Right lobe of liver (tissue), 6 donors: ENCODE measurements around the gene CASZ1. TPM values are rescaled to one million over a fixed set of nuclear protein-coding genes. Genes with fewer than 3 reads are reported as not detected.

ENCODE experiments used
- ATAC-seq, 4 donors: fragments of 200-7000 bp; cut with Tn5 transposase; one replicate each; pipeline ENCODE4 v1.9.1; 2020; ENCODE audit warnings: mild to moderate bottlenecking in 4 of 4, moderate library complexity in 4 of 4
- DNase-seq, 3 donors: peaks; one replicate each; pipeline ENCODE4 v3.0.0-alpha.2; 2020
- H3K27ac ChIP-seq, 3 donors: fragments of 200-600 bp; one replicate each; pipeline ENCODE4 v1.8.0; 2022
- H3K27me3 ChIP-seq, 2 donors: fragments of 200-600 bp; one replicate each; pipeline ENCODE4 v1.8.0; 2022
- H3K36me3 ChIP-seq, 4 donors: fragments of 200-600 bp; sonication (generic) in 1 of 4; one replicate each; pipeline versions ENCODE4 v1.5.1 to v1.8.0; 2017 to 2022; ENCODE audit warnings: control low read depth in 1 of 4
- H3K4me1 ChIP-seq, 4 donors: fragments of 200-600 bp; sonication (generic) in 1 of 4; one replicate each; pipeline versions ENCODE4 v1.5.1 to v1.8.0; 2017 to 2022; ENCODE audit warnings: control low read depth in 1 of 4
- H3K4me3 ChIP-seq, 3 donors: fragments of 200-600 bp; one replicate each; pipeline ENCODE4 v1.8.0; 2022
- H3K9me3 ChIP-seq, 4 donors: fragments of 200-600 bp; sonication (generic) in 1 of 4; one replicate each; pipeline versions ENCODE4 v1.5.1 to v1.8.0; 2017 to 2022; ENCODE audit warnings: control low read depth in 1 of 4
- CTCF ChIP-seq, 4 donors: fragments of 200-600 bp in 3 of 4; fragments of 450-650 bp in 1 of 4; IDR thresholded peaks; one replicate each; pipeline versions ENCODE4 v1.5.1 to v1.8.0; 2016 to 2022; ENCODE audit warnings: antibody characterized with exemption in 4 of 4, mild to moderate bottlenecking in 2 of 4
- POLR2A ChIP-seq: fragments of 450-650 bp; IDR thresholded peaks from one replicate; pipeline ENCODE4 v1.6.1; 2017; ENCODE audit warnings: antibody characterized with exemption, mild to moderate bottlenecking
- WGBS: methylation state at CpG from one replicate; pipeline ENCODE4 v1.1.6; 2018; ENCODE audit warnings: low coverage, low lambda C conversion rate; ENCODE audit not compliant: insufficient coverage; ENCODE audit errors: missing lambda C conversion rate; 5-methylcytosine and 5-hydroxymethylcytosine counted together
- intact Hi-C, 2 donors: fragments of 100-400 bp; cut with DNase I; formaldehyde crosslinking; loops; one replicate each; pipeline versions ENCODE4 v1.11.2 to v1.14.1; 2022
- total RNA-seq, 6 experiments: library from RNA; depleted of rRNA in 2 of 6; stranded (reverse); fragments of >200 nt in 2 of 6; fragmentation: NEBNext Ultra II Directional in 3 of 6; extraction: Animal tissue kit (Norgen Biotek cat#: 25700) in 3 of 6; gene quantifications; one replicate each; pipeline versions ENCODE4 v1.1.0 to v1.2.4, GENCODE V29; 2016 to 2023
- donor health status: DM: no; HTN: yes; CAD: no.
- donor health status: DM: no; HTN: no; CAD: no.
- donor health status: DM: no; HTN: no; CAD: no.
- donor health status: DM: no; HTN: yes; CAD: no.
- donor health status: DM: no; HTN: yes; CAD: no.

The CASZ1 gene
- total RNA-seq, 6 experiments from 2014 or later, result 3.1 to 10.1 (median 5.3) TPM

- Histone ChIP-seq H3K4me3 (no peak overlapping the region), H3K27ac (no peak overlapping the region), H3K36me3 (no peaks in the 10 kb centered on the region)
Measured at GRCh38 chr1:10733474-10734366, 62.7 kb downstream of the CASZ1 start.

GRCh38 chr1:10730985-10731384 lies 65.5 kb downstream of the CASZ1 start:
- Histone ChIP-seq H3K27me3 (no peaks in the 10 kb centered on the region), H3K27ac (no peak overlapping the region), H3K36me3 (no peaks in the 10 kb centered on the region), H3K4me3 (no peak overlapping the region), H3K9me3 (no peaks in the 10 kb centered on the region), H3K4me1 (no peaks in the 10 kb centered on the region)
- TF ChIP-seq POLR2A, result no peak
- peak in 1 of 4 donors; percentile 74 for ATAC-seq
- DNase-seq, result no peak
- intact Hi-C loops, result no loop called here
- 89% methylated on average over 5 of the region's 7 CpGs for WGBS

More at GRCh38 chr1:10733474-10734366, 62.7 kb downstream of the CASZ1 start:
- H3K27me3 ChIP-seq, result no peaks in the 10 kb centered on the region
- no peaks in the 10 kb centered on the region for H3K4me1 ChIP-seq
- 66% methylated on average over 4 of the region's 11 CpGs for WGBS
- no peak for DNase-seq
- ATAC-seq, result no peak
- intact Hi-C loops, result no loop called here
- H3K9me3 ChIP-seq, result no peaks in the 10 kb centered on the region
- no peak for TF ChIP-seq CTCF (IDR thresholded peaks at IDR 0.05)
- TF ChIP-seq POLR2A, result no peak

- 74% methylated on average over 6 of the region's 31 CpGs for WGBS
- Histone ChIP-seq H3K4me3 (no peak overlapping the region), H3K36me3 (no peaks in the 10 kb centered on the region), H3K27ac (no peak overlapping the region), H3K27me3 (no peaks in the 10 kb centered on the region), H3K9me3 (no peaks in the 10 kb centered on the region), H3K4me1 (peaks cover 0 to 19% (median 6%) of the 10 kb centered on the region in 4 donors)
- intact Hi-C loops, result no loop called here
- TF ChIP-seq CTCF (IDR thresholded peaks at IDR 0.05), result no peak
- DNase-seq, result no peak
- ATAC-seq, result no peak
Measured at GRCh38 chr1:10728595-10729410, 67.6 kb downstream of the CASZ1 start.

- Histone ChIP-seq H3K27me3 (no peaks in the 10 kb centered on the region), H3K27ac (no peak overlapping the region), H3K4me3 (no peak overlapping the region), H3K9me3 (no peaks in the 10 kb centered on the region), H3K4me1 (peaks cover 0 to 19% (median 6%) of the 10 kb centered on the region in 4 donors), H3K36me3 (no peaks in the 10 kb centered on the region)
- intact Hi-C loops, result no loop called here
- ATAC-seq (peak in 2 of 4 donors; percentile 27 to 42), DNase-seq (peak in 1 of 3 donors; percentile 79)
- no CpG with 5 or more reads among the region's 16 CpGs for WGBS
- TF ChIP-seq POLR2A, result no peak
- no peak for TF ChIP-seq CTCF (IDR thresholded peaks at IDR 0.05)
Measured at GRCh38 chr1:10727751-10728232, 68.7 kb downstream of the CASZ1 start.
